Right lung (tissue), 5 donors: Measurements from ENCODE around the gene SPCS1. TPM values are rescaled to one million over a fixed set of nuclear protein-coding genes. Genes with fewer than 3 reads are reported as not detected.
A peak's percentile ranks its signal among the peaks of the same experiment; 100 is the strongest.
"Not testable (repeated sequence)": the region's sequence is repeated elsewhere in the genome, so short reads cannot be mapped to it uniquely, and the experiment has no call there.

Experiments
- DNase-seq, 2 donors: peaks; one replicate each; pipeline ENCODE4 v3.0.0-alpha.2; 2013
- polyA plus RNA-seq, 5 donors: library from polyadenylated mRNA; unstranded; fragments of 120-200 nt; gene quantifications; one replicate each; pipeline versions ENCODE4 v1.2.1 to v1.2.3, GENCODE V29; 2013; ENCODE audit warnings: inconsistent platforms in 1 of 5, low replicate concordance in 1 of 5; ENCODE audit not compliant: insufficient read length in 5 of 5, insufficient read depth in 1 of 5

Gene SPCS1
- polyA plus RNA-seq, 5 donors, result 113 to 138 (median 123) TPM

DNA sequence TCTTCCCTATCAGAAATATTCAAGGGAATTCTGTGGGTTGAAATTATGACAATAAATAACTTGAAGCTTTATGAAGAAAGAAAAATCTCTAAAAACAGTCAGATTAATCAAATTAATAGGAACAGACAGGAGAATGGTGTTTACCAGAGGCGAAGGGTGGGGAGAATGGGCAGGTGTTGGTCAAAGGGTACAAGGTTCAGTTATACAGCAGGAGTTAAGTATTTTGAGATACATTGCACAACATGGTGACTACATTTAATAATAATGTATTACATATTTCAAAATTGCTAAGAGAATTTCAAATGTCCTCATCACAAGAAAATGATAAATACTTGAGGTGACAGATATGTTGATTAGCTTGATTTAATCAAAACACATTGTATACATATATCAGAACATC lies 18.6 kb downstream of the SPCS1 start:
- no peak for DNase-seq

DNA sequence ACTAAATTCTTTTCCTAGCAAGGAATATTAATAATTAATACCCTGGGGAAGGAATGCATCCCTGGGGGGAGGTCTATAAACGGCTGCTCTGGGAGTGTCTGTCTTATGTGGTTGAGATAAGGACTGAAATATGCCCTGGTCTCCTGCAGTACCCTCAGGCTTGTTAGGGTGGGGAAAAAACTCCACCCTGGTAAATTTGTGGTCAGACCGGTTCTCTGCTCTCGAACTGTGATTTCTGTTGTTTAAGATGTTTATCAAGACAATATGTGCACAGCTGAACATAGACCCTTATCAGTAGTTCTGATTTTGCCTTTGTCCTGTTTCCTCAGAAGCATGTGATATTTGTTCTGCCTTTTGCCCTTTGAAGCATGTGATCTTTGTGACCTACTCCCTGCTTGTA lies 22.8 kb downstream of the SPCS1 start:
- not testable (repeated sequence) for DNase-seq

- DNase-seq, result no peak
Measured at GRCh38 chr3:52730681-52731080, 24.8 kb downstream of the SPCS1 start.

DNA sequence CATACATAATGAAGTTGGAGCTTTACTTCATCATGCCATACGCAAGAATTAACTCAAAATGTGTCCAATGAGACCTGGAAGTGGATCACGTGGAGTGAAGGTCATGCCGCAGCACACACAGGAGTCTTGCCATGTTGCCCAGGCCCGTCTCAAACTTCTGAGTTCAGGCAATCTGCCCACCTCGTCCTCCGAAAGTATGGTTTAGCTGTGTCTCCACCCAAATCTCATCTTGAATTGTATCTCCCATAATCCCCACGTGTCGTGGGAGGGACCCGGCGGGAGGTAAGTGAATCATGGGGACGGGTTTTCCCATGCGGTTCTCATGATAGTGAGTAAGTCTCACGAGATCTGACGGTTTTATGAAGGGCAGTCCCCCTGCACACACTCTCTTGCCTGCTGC lies 25.7 kb downstream of the SPCS1 start:
- no peak for DNase-seq

DNA sequence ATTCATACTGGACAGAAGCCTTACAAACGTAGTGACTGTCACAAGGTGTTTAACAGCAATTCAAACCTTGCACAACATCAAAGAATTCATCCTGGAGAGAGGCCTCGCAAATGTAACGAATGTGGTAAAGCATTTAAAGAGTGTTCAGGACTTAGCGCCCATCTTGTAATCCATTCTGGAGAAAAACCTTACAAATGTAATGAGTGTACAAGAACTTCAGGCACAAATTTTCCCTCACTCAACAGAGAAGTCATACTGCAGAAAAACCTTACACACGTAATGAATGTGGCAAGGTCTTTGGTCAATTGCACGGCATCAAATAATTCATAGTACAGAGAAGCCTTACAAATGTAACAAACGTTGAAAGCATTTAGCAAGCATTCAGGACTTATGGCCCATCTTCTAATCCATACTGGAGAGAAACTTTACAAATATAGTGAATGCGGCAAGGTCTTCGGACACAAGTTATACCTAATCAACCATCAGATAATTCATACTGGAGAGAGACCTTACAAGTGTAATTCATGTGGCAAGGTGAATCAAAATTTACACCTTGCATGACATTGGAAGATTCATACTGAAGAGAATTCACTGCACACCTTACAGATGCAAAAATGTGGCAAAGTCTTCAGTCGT lies 27.5 kb downstream of the SPCS1 start:
- DNase-seq, result no peak

- no peak for DNase-seq
Measured at GRCh38 chr3:52739730-52740129, 33.8 kb downstream of the SPCS1 start.

DNA sequence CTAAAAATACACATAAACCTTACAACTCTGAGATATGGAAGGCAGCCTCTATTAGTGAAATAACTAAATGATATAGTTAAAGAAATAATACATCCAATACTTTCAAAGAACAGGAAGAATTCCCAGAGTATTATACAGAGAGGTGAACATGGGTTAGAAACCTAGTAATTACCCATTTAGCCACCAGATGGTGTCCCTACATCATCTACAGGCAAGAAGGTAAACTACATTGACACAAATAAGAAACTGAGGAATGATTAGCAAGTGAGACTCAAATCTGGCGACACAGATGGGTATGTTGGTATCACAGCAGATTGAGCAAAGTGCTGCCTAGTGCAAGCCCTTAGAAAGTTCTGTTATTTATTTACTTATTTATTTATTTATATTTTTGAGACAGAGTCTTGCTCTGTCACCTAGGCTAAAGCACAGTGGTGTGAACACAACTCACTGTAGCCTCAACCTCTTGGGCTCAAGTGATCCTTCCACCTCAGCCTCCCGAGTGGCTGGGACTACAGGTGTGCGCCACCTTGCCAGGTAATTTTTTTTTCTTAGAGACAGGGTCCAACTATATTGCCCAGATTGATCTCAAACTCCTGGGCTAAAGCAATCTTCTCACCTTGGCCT lies 36.6 kb downstream of the SPCS1 start:
- peak; percentile 2 to 10 for DNase-seq

GRCh38 chr3:52743152-52743551 lies 37.2 kb downstream of the SPCS1 start:
- DNase-seq, result no peak

- DNase-seq, result no peak
Measured at GRCh38 chr3:52743721-52744120, 37.8 kb downstream of the SPCS1 start.

DNA sequence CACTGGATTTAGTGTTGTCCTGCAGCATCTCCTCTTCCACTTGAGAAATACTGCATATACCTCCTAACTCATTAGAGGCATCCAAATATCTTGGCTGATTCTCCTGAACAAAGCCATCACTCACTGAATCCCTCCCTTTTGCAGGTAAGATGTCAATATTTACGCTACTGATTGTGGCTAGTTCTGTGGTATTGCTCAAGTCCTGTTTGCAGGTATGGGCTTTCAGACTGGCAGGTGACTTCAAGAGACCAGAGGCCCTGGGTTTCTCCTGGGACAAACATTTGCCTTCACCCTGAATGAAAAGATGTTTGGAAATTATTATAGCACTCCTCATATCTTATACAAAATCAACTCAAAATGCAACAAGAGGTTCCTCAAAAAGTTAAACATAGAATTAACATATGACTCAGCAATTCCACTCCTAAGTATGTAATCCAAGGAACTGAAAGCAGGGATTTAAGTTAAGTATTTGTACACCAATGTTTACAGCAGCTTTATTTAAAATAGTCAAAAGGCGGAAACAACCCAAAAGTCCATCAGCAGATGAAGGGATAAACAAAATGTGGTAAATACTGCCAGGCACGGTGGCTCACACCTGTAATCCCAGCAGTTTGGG lies 46.2 kb downstream of the SPCS1 start:
- DNase-seq, result no peak

DNA sequence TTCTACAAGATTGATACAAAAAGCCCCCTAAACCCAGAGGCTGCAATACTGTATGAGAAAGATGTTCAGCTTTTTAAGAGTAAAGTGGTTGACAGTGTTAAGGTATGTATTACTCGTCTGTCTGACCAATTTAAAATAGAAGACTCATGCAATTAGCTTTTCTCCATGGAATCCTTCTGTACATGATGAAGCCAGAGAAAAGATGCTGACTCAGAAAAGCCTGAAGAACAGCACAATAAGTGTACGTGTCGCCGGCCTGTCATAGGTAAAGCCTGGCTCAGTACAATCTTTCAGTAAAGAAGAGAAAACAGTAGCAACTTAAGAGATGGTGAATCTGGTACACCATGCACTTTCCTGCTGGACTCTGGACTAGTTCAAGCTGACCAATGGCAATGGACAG lies 48.5 kb downstream of the SPCS1 start:
- DNase-seq, result no peak

DNA sequence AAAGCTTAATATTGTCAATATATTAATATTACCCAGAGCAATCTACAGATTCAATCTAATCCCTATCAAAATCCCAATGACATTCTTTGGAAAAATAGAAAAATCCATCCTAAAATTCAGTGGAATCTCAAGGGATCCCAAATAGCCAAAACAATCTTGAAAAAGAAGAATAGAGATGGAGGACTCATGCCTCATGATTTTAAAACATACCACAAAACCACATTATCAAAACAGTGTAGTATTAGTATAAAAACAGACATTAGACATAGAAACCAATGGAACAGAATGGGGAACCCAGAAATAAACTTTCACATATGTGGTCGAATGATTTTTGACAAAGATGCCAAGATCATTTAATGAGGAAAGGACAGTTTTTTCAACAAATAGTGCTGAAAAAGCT lies 50.2 kb downstream of the SPCS1 start:
- DNase-seq, result no peak

Other genes with a start within 250 kb of the SPCS1 start
- gene STAB1, start 210.8 kb upstream of the SPCS1 start, polyA plus RNA-seq, result 10 to 100 TPM; 40.9 to 60.8 (median 43.4) TPM
- gene NT5DC2, start 172.2 kb upstream of the SPCS1 start, polyA plus RNA-seq, result 100 to 1,000 TPM; 205 to 350 (median 239) TPM
- 10 to 100 TPM in 4 of 5 donors, 1 to 10 TPM in 1; 8.5 to 24.3 (median 12.9) TPM for gene UQCC5, start 169.5 kb upstream of the SPCS1 start, polyA plus RNA-seq
- gene PBRM1, start 20.2 kb upstream of the SPCS1 start, polyA plus RNA-seq, result 10 to 100 TPM; 42.9 to 78.6 (median 65.2) TPM
- 100 to 1,000 TPM; 100 to 124 (median 107) TPM for gene GNL3, start 20.1 kb upstream of the SPCS1 start, polyA plus RNA-seq
- 100 to 1,000 TPM; 104 to 121 (median 119) TPM for gene GLT8D1, start 315 bp upstream of the SPCS1 start, polyA plus RNA-seq
- gene NEK4, start 64.8 kb downstream of the SPCS1 start, polyA plus RNA-seq, result 10 to 100 TPM; 20.7 to 30.7 (median 27.2) TPM
- 1 to 10 TPM in 1 of 5 donors, under 1 TPM in 1, not detected in 3; 0.15 to 6.0 TPM for gene ITIH1, start 71.5 kb downstream of the SPCS1 start, polyA plus RNA-seq
- gene ITIH3, start 88.7 kb downstream of the SPCS1 start, polyA plus RNA-seq, result 1 to 10 TPM; 2.3 to 6.3 (median 3.8) TPM
- 10 to 100 TPM in 3 of 5 donors, 1 to 10 TPM in 2; 8.6 to 12.6 (median 11.1) TPM for gene ITIH4, start 124.6 kb downstream of the SPCS1 start, polyA plus RNA-seq
- 1 to 10 TPM in 3 of 5 donors, under 1 TPM in 2; 0.53 to 4.8 (median 1.5) TPM for gene MUSTN1, start 128.9 kb downstream of the SPCS1 start, polyA plus RNA-seq
- 10 to 100 TPM; 13.4 to 18.6 (median 16.0) TPM for gene STIMATE, start 191.4 kb downstream of the SPCS1 start, polyA plus RNA-seq